NB4 (cell line): Measurements from ENCODE around the gene NYNRIN.
"Not testable (repeated sequence)": the region's sequence is repeated elsewhere in the genome, so short reads cannot be mapped to it uniquely, and the experiment has no call there.

Source experiments
- DNase-seq: peaks from one replicate; pipeline ENCODE4 v3.0.0; 2010; ENCODE audit warnings: low read depth
- H3K4me3 ChIP-seq: one replicate; pipeline ENCODE4 v1.5.1; 2011; ENCODE audit warnings: mild to moderate bottlenecking, low read depth, low read length, moderate library complexity
- CTCF ChIP-seq: IDR thresholded peaks from one replicate; pipeline ENCODE4 v1.5.1; 2012; ENCODE audit warnings: low read depth, low read length
- MAX ChIP-seq: IDR thresholded peaks from 2 replicates; pipeline ENCODE4 v1.6.1; 2011; ENCODE audit warnings: low read depth, low read length
- MYC ChIP-seq: IDR thresholded peaks from 2 replicates; pipeline ENCODE4 v1.6.1; 2011; ENCODE audit warnings: low read depth, low read length
- POLR2A ChIP-seq: IDR thresholded peaks from 2 replicates; pipeline ENCODE4 v1.6.1; 2011; ENCODE audit warnings: mild to moderate bottlenecking; ENCODE audit not compliant: insufficient read length; ENCODE audit errors: extremely low read depth

Gene NYNRIN

GRCh38 chr14:24381363-24382063 lies 17.3 kb upstream of the NYNRIN start:
- no peak for TF ChIP-seq MYC
- TF ChIP-seq MAX = no peak
- TF ChIP-seq CTCF = no peak
- no peak for TF ChIP-seq POLR2A
- no peak for DNase-seq
- H3K4me3 ChIP-seq = no peak overlapping the region

- no peak for DNase-seq
- TF ChIP-seq POLR2A (no peak), MYC (no peak), CTCF (no peak), MAX (no peak)
- no peak overlapping the region for H3K4me3 ChIP-seq
These were observed 16.8 kb upstream of the NYNRIN start for GRCh38 chr14:24382064-24382371.

- H3K4me3 ChIP-seq = no peak overlapping the region
- TF ChIP-seq MAX = no peak
- TF ChIP-seq CTCF = no peak
- no peak for DNase-seq
These were observed 14.6 kb upstream of the NYNRIN start for GRCh38 chr14:24384169-24384568.

GRCh38 chr14:24385524-24385923 lies 13.3 kb upstream of the NYNRIN start:
- DNase-seq = no peak
- no peak for TF ChIP-seq CTCF
- no peak for TF ChIP-seq MAX
- TF ChIP-seq MYC = no peak
- TF ChIP-seq POLR2A = no peak
- H3K4me3 ChIP-seq = no peak overlapping the region

GRCh38 chr14:24387009-24387345 lies 11.8 kb upstream of the NYNRIN start:
- no peak for DNase-seq
- TF ChIP-seq POLR2A (no peak), CTCF (no peak)
- H3K4me3 ChIP-seq = no peak overlapping the region

GRCh38 chr14:24387579-24387978 lies 11.2 kb upstream of the NYNRIN start:
- DNase-seq, H3K4me3 ChIP-seq: not testable (repeated sequence)
